NCI-H1105 treated with DMSO at 0.1 percent for 48 hours (cell line): Measurements from ENCODE around the gene RAPGEF1.

ENCODE experiments used
- DNase-seq: peaks from one replicate; lab custom pipeline; 2025; lab: John Stamatoyannopoulos, UW

The RAPGEF1 gene

GRCh38 chr9:131747352-131747751, 7.5 kb upstream of the RAPGEF1 start:
- peak; percentile 24 for DNase-seq

- DNase-seq = no peak
Measured at GRCh38 chr9:131745610-131746009, 5.7 kb upstream of the RAPGEF1 start.

GRCh38 chr9:131744720-131745201, 4.9 kb upstream of the RAPGEF1 start:
- DNase-seq = no peak

GRCh38 chr9:131744171-131744719, 4.4 kb upstream of the RAPGEF1 start:
- no peak for DNase-seq

GRCh38 chr9:131743501-131743900, 3.6 kb upstream of the RAPGEF1 start:
- no peak for DNase-seq

GRCh38 chr9:131743096-131743495, 3.2 kb upstream of the RAPGEF1 start:
- DNase-seq = no peak

- DNase-seq = no peak
Measured at GRCh38 chr9:131740898-131741297, 1.0 kb upstream of the RAPGEF1 start.

GRCh38 chr9:131739133-131739958, 530 bp downstream of the RAPGEF1 start:
- peak; percentile 12 for DNase-seq

GRCh38 chr9:131738293-131739132, 1.4 kb downstream of the RAPGEF1 start:
- DNase-seq = peak; percentile 8

- no peak for DNase-seq
Measured at GRCh38 chr9:131737426-131737825, 2.5 kb downstream of the RAPGEF1 start.

- no peak for DNase-seq
Measured at GRCh38 chr9:131736431-131736830, 3.4 kb downstream of the RAPGEF1 start.

GRCh38 chr9:131735238-131736128, 4.4 kb downstream of the RAPGEF1 start:
- DNase-seq = no peak

GRCh38 chr9:131734781-131735180, 5.1 kb downstream of the RAPGEF1 start:
- no peak for DNase-seq

GRCh38 chr9:131734165-131734610, 5.7 kb downstream of the RAPGEF1 start:
- peak; percentile 62 for DNase-seq

GRCh38 chr9:131733541-131734061, 6.3 kb downstream of the RAPGEF1 start:
- DNase-seq = no peak

GRCh38 chr9:131732636-131733289, 7.1 kb downstream of the RAPGEF1 start:
- DNase-seq = no peak

GRCh38 chr9:131732061-131732526, 7.8 kb downstream of the RAPGEF1 start:
- peak; percentile 61 for DNase-seq

GRCh38 chr9:131731644-131732043, 8.2 kb downstream of the RAPGEF1 start:
- DNase-seq = no peak

- no peak for DNase-seq
Measured at GRCh38 chr9:131731237-131731636, 8.6 kb downstream of the RAPGEF1 start.

- no peak for DNase-seq
Measured at GRCh38 chr9:131728961-131729360, 10.9 kb downstream of the RAPGEF1 start.

GRCh38 chr9:131728546-131728910, 11.3 kb downstream of the RAPGEF1 start:
- DNase-seq = no peak
